B cell (primary cell): ENCODE data around the gene NBEAL1. TPM values are rescaled to one million over a fixed set of nuclear protein-coding genes. Genes with fewer than 3 reads are reported as not detected.
"Not testable (repeated sequence)": the region's sequence is repeated elsewhere in the genome, so short reads cannot be mapped to it uniquely, and the experiment has no call there.

Experiments used
- ATAC-seq: fragments of 200-7000 bp; cut with Tn5 transposase; one replicate; pipeline ENCODE4 v1.10.0; 2021; ENCODE audit warnings: low read depth, mild to moderate bottlenecking, moderate number of reproducible peaks, moderate library complexity
- CTCF ChIA-PET: fragments of 350-600 bp; sonication (Branson Sonifier 250); formaldehyde crosslinking; loops from one replicate; lab custom pipeline; 2021; ENCODE audit warnings: antibody characterized with exemption, inconsistent platforms; lab: Charles Lee
- POLR2A ChIA-PET: fragments of 350-600 bp; sonication (Branson Sonifier 250); formaldehyde crosslinking; loops from one replicate; lab custom pipeline; 2021; ENCODE audit warnings: antibody characterized with exemption; lab: Charles Lee
- DNase-seq: peaks from one replicate; pipeline ENCODE4 v3.0.0; 2013
- H2AFZ ChIP-seq: 2 replicates; pipeline ENCODE4 v1.6.1; 2012; ENCODE audit warnings: mild to moderate bottlenecking, low read depth, low read length; ENCODE audit not compliant: insufficient read depth, poor library complexity, severe bottlenecking
- H3K27ac ChIP-seq, 2 donors: 1 replicate in 1 of 2; 2 replicates in 1 of 2; pipeline ENCODE4 v1.5.1; 2012 to 2013; ENCODE audit warnings: low read length in 2 of 2, mild to moderate bottlenecking in 2 of 2, moderate library complexity in 1 of 2
- H3K27me3 ChIP-seq, 4 experiments: fragments of 200-600 bp in 1 of 4; sonication (generic) in 1 of 4; replicated peaks in 1 of 4; 1 replicate in 2 of 4; 2 replicates in 2 of 4; pipeline versions ENCODE4 v1.6.1 to v1.7.0; 2013 to 2016; ENCODE audit warnings: low read length in 3 of 4, mild to moderate bottlenecking in 2 of 4, mixed read lengths in 1 of 4, moderate library complexity in 1 of 4; ENCODE audit not compliant: insufficient read depth in 4 of 4, control insufficient read depth in 3 of 4; ENCODE audit errors: control extremely low read depth in 1 of 4
- H3K36me3 ChIP-seq, 2 experiments: replicated peaks in 1 of 2; 1 replicate in 1 of 2; 2 replicates in 1 of 2; pipeline versions ENCODE4 v1.6.1 to v1.7.1; 2013; ENCODE audit warnings: low read length in 1 of 2; ENCODE audit not compliant: insufficient read depth in 2 of 2, control insufficient read depth in 1 of 2; ENCODE audit errors: control extremely low read depth in 1 of 2, extremely low read depth in 1 of 2
- H3K4me1 ChIP-seq, 2 donors: fragments of 200-600 bp in 1 of 2; sonication (generic) in 1 of 2; 1 replicate in 1 of 2; 2 replicates in 1 of 2; pipeline versions ENCODE4 v1.5.1 to v1.6.1; 2013 to 2017; ENCODE audit warnings: low read length in 2 of 2; ENCODE audit not compliant: control insufficient read depth in 2 of 2, insufficient read depth in 2 of 2
- H3K4me2 ChIP-seq: replicated peaks from 2 replicates; pipeline ENCODE3; 2012; ENCODE audit warnings: mild to moderate bottlenecking, low read depth, low read length; ENCODE audit not compliant: poor library complexity, severe bottlenecking
- H3K4me3 ChIP-seq, 5 experiments: fragments of 200-600 bp in 1 of 5; sonication (generic) in 1 of 5; 1 replicate in 3 of 5; 2 replicates in 2 of 5; pipeline versions ENCODE4 v1.5.1 to v1.7.0; 2011 to 2016; ENCODE audit warnings: low read length in 4 of 5, mild to moderate bottlenecking in 4 of 5, low read depth in 2 of 5, control low read depth in 1 of 5, moderate library complexity in 1 of 5; ENCODE audit not compliant: insufficient read depth in 1 of 5; ENCODE audit errors: control extremely low read depth in 1 of 5, extremely low read depth in 1 of 5
- H3K79me2 ChIP-seq: fragments of 200-600 bp; sonication (generic); one replicate; pipeline ENCODE4 v1.6.0; 2016; ENCODE audit warnings: low read length; ENCODE audit not compliant: control insufficient read depth, insufficient read depth
- H3K9ac ChIP-seq: fragments of 200-600 bp; sonication (generic); 2 replicates; pipeline ENCODE4 v1.6.1; 2017; ENCODE audit warnings: mild to moderate bottlenecking, low read length, moderate library complexity
- H3K9me3 ChIP-seq, 3 donors: one replicate each; pipeline versions ENCODE4 v1.6.1 to v1.7.1; 2013; ENCODE audit warnings: low read length in 2 of 3; ENCODE audit not compliant: control insufficient read depth in 2 of 3, insufficient read depth in 1 of 3; ENCODE audit errors: control extremely low read depth in 1 of 3
- H4K20me1 ChIP-seq: 2 replicates; pipeline ENCODE4 v1.6.0; 2012; ENCODE audit warnings: mild to moderate bottlenecking, low read length; ENCODE audit not compliant: insufficient read depth, control insufficient read depth, poor library complexity, severe bottlenecking
- H3K27ac Mint-ChIP-seq: one replicate; pipeline ENCODE4 v1.8.0; 2021; ENCODE audit warnings: mixed read lengths
- H3K27me3 Mint-ChIP-seq: one replicate; pipeline ENCODE4 v1.8.0; 2021; ENCODE audit warnings: mixed read lengths
- H3K4me1 Mint-ChIP-seq: one replicate; pipeline ENCODE4 v1.8.0; 2021; ENCODE audit warnings: mixed read lengths
- H3K4me3 Mint-ChIP-seq: one replicate; pipeline ENCODE4 v1.8.0; 2021; ENCODE audit warnings: mixed read lengths
- H3K9me3 Mint-ChIP-seq: one replicate; pipeline ENCODE4 v1.8.0; 2022; ENCODE audit warnings: mixed read lengths; ENCODE audit not compliant: insufficient read depth
- EZH2 ChIP-seq: IDR thresholded peaks from 2 replicates; pipeline ENCODE4 v1.6.1; 2012; ENCODE audit warnings: borderline replicate concordance, low read depth, mild to moderate bottlenecking, moderate library complexity, low read length; ENCODE audit not compliant: insufficient read depth, poor library complexity, severe bottlenecking
- WGBS: methylation state at CpG from one replicate; pipeline ENCODE4 v1.1.5; 2013; ENCODE audit warnings: missing lambda C conversion rate; ENCODE audit not compliant: insufficient coverage; 5-methylcytosine and 5-hydroxymethylcytosine counted together
- intact Hi-C: fragments of 100-400 bp; cut with micrococcal nuclease; formaldehyde crosslinking; loops from one replicate; pipeline ENCODE4 v1.10.0; 2022
- polyA plus RNA-seq: library from polyadenylated mRNA; depleted of rRNA; stranded (reverse); fragments of >200 nt; gene quantifications from 2 replicates; pipeline ENCODE4 v1.2.3, GENCODE V29; 2012
- total RNA-seq, 2 donors: library from RNA; stranded (reverse); fragments of 120-200 nt in 1 of 2; gene quantifications; 1 replicate in 1 of 2; 2 replicates in 1 of 2; pipeline versions ENCODE4 v1.2.3 to v1.2.4, GENCODE V29; 2013 to 2022
- TF ChIP-seq, protein P1 (sequence below): fragments of 200-600 bp; IDR thresholded peaks from one replicate; pipeline ENCODE4 v1.8.0; 2022; ENCODE audit warnings: antibody characterized with exemption, mild to moderate bottlenecking

NBEAL1 gene
- total and polyA plus RNA-seq, 2 donors (not counting 1 experiment from before 2014, with no cell fraction given), result 2.2 to 22.0 TPM

DNA sequence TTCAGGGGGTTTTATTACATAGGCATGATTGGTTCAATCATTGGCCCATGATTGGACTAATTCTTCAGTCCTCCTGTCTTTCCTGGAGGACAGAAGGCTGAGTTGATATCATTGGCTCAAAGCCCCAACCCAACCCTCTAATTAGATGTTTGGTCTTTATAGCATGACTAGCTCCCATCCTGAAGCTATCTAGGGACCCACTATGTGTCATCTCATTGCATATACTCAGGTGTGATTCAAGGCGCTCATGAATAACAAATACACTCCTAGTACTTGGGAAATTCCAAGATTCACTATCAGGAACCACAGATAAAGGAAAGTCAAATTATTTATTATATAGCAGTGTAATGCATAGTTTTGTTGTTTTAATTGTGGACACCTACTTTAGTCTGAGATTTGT lies 24.9 kb upstream of the NBEAL1 start:
- TF ChIP-seq, protein P1, sequence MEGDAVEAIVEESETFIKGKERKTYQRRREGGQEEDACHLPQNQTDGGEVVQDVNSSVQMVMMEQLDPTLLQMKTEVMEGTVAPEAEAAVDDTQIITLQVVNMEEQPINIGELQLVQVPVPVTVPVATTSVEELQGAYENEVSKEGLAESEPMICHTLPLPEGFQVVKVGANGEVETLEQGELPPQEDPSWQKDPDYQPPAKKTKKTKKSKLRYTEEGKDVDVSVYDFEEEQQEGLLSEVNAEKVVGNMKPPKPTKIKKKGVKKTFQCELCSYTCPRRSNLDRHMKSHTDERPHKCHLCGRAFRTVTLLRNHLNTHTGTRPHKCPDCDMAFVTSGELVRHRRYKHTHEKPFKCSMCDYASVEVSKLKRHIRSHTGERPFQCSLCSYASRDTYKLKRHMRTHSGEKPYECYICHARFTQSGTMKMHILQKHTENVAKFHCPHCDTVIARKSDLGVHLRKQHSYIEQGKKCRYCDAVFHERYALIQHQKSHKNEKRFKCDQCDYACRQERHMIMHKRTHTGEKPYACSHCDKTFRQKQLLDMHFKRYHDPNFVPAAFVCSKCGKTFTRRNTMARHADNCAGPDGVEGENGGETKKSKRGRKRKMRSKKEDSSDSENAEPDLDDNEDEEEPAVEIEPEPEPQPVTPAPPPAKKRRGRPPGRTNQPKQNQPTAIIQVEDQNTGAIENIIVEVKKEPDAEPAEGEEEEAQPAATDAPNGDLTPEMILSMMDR, result no peak
- no peak for TF ChIP-seq EZH2
- Mint-ChIP-seq H3K9me3 (no peaks in the 10 kb centered on the region), H3K4me3 (no peak overlapping the region), H3K4me1 (no peaks in the 10 kb centered on the region), H3K27ac (no peak overlapping the region), H3K27me3 (no peaks in the 10 kb centered on the region)
- ATAC-seq (no peak), DNase-seq (no peak)
- ChIA-PET CTCF (no interaction called here), POLR2A (no interaction called here)
- WGBS, result no CpG with 5 or more reads among the region's 1 CpG
- Histone ChIP-seq H3K4me2 (no peak overlapping the region), H4K20me1 (no peaks in the 10 kb centered on the region), H3K4me1 (no peaks in the 10 kb centered on the region), H3K9me3 (no peaks in the 10 kb centered on the region), H3K27me3 (no peaks in the 10 kb centered on the region), H3K79me2 (no peaks in the 10 kb centered on the region), H2AFZ (no peak overlapping the region), H3K9ac (no peak overlapping the region), H3K36me3 (no peaks in the 10 kb centered on the region), H3K27ac (no peak overlapping the region), H3K4me3 (no peak overlapping the region)
- intact Hi-C loops, result loop anchor here (10.0 kb wide), 1 partner anchor 45 kb away; no protein-coding TSS in a partner anchor

DNA sequence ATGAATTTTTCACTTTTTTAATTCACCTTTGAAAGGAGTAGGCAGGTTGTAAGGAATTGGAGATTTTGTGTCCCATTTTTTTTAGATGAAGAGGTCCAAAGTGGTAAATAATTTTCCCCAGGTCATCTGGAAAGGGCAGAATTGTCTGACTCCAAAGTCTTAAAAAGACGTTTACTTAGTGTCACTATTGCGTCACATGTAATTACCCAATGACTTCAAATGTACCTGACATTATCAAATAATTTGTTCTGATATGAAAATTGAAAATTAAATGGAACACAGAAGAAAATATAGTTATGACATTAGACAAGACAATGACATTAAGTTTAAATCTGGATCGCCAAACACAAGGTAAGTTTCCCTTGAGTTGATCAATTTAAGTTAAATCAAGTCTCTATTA lies 24.2 kb upstream of the NBEAL1 start:
- no peak for DNase-seq
- TF ChIP-seq, protein P1, result no peak
- TF ChIP-seq EZH2, result no peak
- H3K4me1 ChIP-seq, result no peaks in the 10 kb centered on the region
- no peak overlapping the region for H3K4me3 Mint-ChIP-seq
- no peaks in the 10 kb centered on the region for H3K4me1 Mint-ChIP-seq
- no peak for ATAC-seq
- H4K20me1 ChIP-seq, result no peaks in the 10 kb centered on the region
- no peak overlapping the region for H3K9ac ChIP-seq
- no peaks in the 10 kb centered on the region for H3K27me3 ChIP-seq
- H3K79me2 ChIP-seq, result no peaks in the 10 kb centered on the region
- intact Hi-C loops, result no loop called here
- no peaks in the 10 kb centered on the region for H3K9me3 ChIP-seq
- no peaks in the 10 kb centered on the region for H3K36me3 ChIP-seq
- H3K9me3 Mint-ChIP-seq, result no peaks in the 10 kb centered on the region
- peaks cover 7% of the 10 kb centered on the region for H3K27me3 Mint-ChIP-seq
- POLR2A ChIA-PET, result no interaction called here
- H3K4me3 ChIP-seq, result no peak overlapping the region
- no CpG with 5 or more reads among the region's 3 CpGs for WGBS
- H2AFZ ChIP-seq, result no peak overlapping the region
- no peak overlapping the region for H3K4me2 ChIP-seq
- CTCF ChIA-PET, result no interaction called here
- H3K27ac Mint-ChIP-seq, result no peak overlapping the region
- H3K27ac ChIP-seq, result no peak overlapping the region

DNA sequence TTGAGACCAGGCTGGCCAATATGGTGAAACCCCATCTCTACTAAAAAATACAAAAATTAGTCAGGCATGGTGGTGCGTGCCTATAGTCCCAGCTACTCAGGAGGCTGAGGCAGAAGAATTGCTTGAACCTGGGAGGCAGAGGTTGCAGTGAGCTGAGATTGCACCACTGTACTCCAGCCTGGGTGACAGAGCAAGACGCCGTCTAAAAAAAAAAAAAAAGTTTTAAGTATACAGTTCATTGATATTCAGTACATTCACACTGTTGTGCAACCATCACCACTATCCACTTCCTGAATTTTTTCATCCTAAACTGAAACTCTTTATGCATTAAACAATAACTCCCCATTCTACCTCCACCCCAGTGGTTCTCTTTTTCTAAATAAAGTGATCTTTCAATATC lies 17.6 kb upstream of the NBEAL1 start:
- no CpG with 5 or more reads among the region's 3 CpGs for WGBS
- H3K4me3 Mint-ChIP-seq, H3K36me3 ChIP-seq, H3K79me2 ChIP-seq, H3K27ac ChIP-seq, H3K4me3 ChIP-seq, H3K9ac ChIP-seq, H3K27me3 ChIP-seq, H3K9me3 Mint-ChIP-seq, intact Hi-C loops, H3K4me2 ChIP-seq, H3K9me3 ChIP-seq, DNase-seq, ATAC-seq, H3K4me1 Mint-ChIP-seq, H4K20me1 ChIP-seq, H3K27ac Mint-ChIP-seq, H3K4me1 ChIP-seq, CTCF ChIA-PET, POLR2A ChIA-PET, H2AFZ ChIP-seq: not testable (repeated sequence)
- peaks cover 11% of the 10 kb centered on the region for H3K27me3 Mint-ChIP-seq
